Neural crest cell (in vitro differentiated cells): ENCODE data around the gene SH3BP5L. TPM values are rescaled to one million over a fixed set of nuclear protein-coding genes. Genes with fewer than 3 reads are reported as not detected.

Experiments used
- DNase-seq: peaks from one replicate; pipeline ENCODE4 v3.0.0; 2021; ENCODE audit warnings: low read depth, mixed read lengths, low spot score
- H3K27ac Mint-ChIP-seq: one replicate; pipeline ENCODE4 v1.8.0; 2021; ENCODE audit warnings: mild to moderate bottlenecking, mixed read lengths; ENCODE audit not compliant: unreplicated experiment
- H3K27me3 Mint-ChIP-seq: 2 replicates; pipeline ENCODE4 v1.8.0; 2021; ENCODE audit warnings: low read depth, mild to moderate bottlenecking, mixed read lengths
- H3K36me3 Mint-ChIP-seq: 2 replicates; pipeline ENCODE4 v1.8.0; 2021; ENCODE audit warnings: low read depth, mild to moderate bottlenecking, mixed read lengths
- H3K4me1 Mint-ChIP-seq: 2 replicates; pipeline ENCODE4 v1.8.0; 2021; ENCODE audit warnings: mixed read lengths
- H3K4me3 Mint-ChIP-seq: one replicate; pipeline ENCODE4 v1.8.0; 2021; ENCODE audit warnings: mild to moderate bottlenecking, mixed read lengths
- H3K9me3 Mint-ChIP-seq: 2 replicates; pipeline ENCODE4 v1.8.0; 2021; ENCODE audit warnings: mixed read lengths
- microRNA-seq: library from miRNA; unstranded; fragments of <30 nt; microRNA quantifications from one replicate; pipeline ENCODE4, GENCODE V29; 2020
- total RNA-seq: library from RNA; stranded (reverse); gene quantifications from 2 replicates; pipeline ENCODE4 v1.2.1, GENCODE V29; 2021
- TF ChIP-seq, protein P1 (sequence below): fragments of 200-600 bp; sonication (generic); conservative IDR thresholded peaks from 2 replicates; pipeline ENCODE4 v1.5.0; 2021; ENCODE audit warnings: antibody characterized with exemption, mild to moderate bottlenecking

SH3BP5L gene
- total RNA-seq, 1 donor from 2014 or later: 28.9 TPM

DNA sequence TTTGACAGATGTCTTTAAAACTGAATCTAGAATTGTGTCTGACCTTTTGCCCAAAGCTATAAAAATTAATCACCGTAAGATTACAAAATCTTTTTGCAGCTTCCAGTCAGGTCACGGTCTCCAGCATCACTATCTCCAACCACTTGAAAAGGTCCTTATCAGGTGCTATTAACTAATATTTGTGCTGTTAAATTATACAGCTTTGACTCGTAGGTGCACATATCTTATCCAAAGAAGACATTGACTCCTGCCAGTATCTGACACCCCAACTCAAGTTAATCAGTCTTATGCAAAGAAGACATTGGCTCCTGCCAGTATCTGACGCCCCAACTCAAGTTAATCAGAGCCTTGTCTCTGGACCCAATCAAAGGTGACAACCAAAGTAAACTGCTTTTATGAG, 50.3 kb downstream of the SH3BP5L start:
- H3K36me3 Mint-ChIP-seq: peaks cover 3% of the 10 kb centered on the region
- H3K27me3 Mint-ChIP-seq: no peaks in the 10 kb centered on the region
- H3K27ac Mint-ChIP-seq: no peak overlapping the region
- peaks cover 12% of the 10 kb centered on the region for H3K9me3 Mint-ChIP-seq
- no peak for DNase-seq
- TF ChIP-seq, protein P1, sequence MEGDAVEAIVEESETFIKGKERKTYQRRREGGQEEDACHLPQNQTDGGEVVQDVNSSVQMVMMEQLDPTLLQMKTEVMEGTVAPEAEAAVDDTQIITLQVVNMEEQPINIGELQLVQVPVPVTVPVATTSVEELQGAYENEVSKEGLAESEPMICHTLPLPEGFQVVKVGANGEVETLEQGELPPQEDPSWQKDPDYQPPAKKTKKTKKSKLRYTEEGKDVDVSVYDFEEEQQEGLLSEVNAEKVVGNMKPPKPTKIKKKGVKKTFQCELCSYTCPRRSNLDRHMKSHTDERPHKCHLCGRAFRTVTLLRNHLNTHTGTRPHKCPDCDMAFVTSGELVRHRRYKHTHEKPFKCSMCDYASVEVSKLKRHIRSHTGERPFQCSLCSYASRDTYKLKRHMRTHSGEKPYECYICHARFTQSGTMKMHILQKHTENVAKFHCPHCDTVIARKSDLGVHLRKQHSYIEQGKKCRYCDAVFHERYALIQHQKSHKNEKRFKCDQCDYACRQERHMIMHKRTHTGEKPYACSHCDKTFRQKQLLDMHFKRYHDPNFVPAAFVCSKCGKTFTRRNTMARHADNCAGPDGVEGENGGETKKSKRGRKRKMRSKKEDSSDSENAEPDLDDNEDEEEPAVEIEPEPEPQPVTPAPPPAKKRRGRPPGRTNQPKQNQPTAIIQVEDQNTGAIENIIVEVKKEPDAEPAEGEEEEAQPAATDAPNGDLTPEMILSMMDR: no peak
- no peak overlapping the region for H3K4me3 Mint-ChIP-seq
- no peaks in the 10 kb centered on the region for H3K4me1 Mint-ChIP-seq

Small RNAs within 50 kb of the gene (microRNA-seq; reads per million reads assigned to microRNA genes)
- 1.8 reads per million for gene MIR3124

Other genes with a start within 250 kb of the SH3BP5L start
- not detected in 2 replicates for gene OR2T10, start 228.2 kb downstream of the SH3BP5L start, total RNA-seq
- gene OR2T11, start 190.8 kb downstream of the SH3BP5L start, total RNA-seq: not detected in 2 replicates
- gene OR2T35, start 180.6 kb downstream of the SH3BP5L start, total RNA-seq: not detected in 2 replicates
- gene OR2T27, start 170.4 kb downstream of the SH3BP5L start, total RNA-seq: not detected in 2 replicates
- not detected in 2 replicates for gene OR14I1, start 123.1 kb downstream of the SH3BP5L start, total RNA-seq
- gene LYPD8, start 70.2 kb downstream of the SH3BP5L start, total RNA-seq: not detected in 2 replicates
- gene ZNF672, start 12.3 kb upstream of the SH3BP5L start, total RNA-seq: 44.4 and 46.8 TPM in 2 replicates
- 72.5 and 72.8 TPM in 2 replicates for gene ZNF692, start 33.2 kb upstream of the SH3BP5L start, total RNA-seq
- 9.7 and 10.8 TPM in 2 replicates for gene PGBD2, start 80.3 kb upstream of the SH3BP5L start, total RNA-seq